ENCODE data around the gene HDHD5.
A peak's percentile ranks its signal among the peaks of the same experiment; 100 is the strongest.

Gene HDHD5

GRCh38 chr22:17120711-17121232 lies 38.3 kb downstream of the HDHD5 start:
- DNase-seq (ENCODE audit: low read depth): no peak
- TF ChIP-seq CTCF (IDR thresholded peaks at IDR 0.05; ENCODE audit: low read depth, low read length, missing control alignments): no peak
- peak overlapping the region; percentile 11; the same call in 1 of the 2 replicates for H3K4me3 ChIP-seq (ENCODE audit: low read depth, low read length)

- DNase-seq (ENCODE audit: low read depth): no peak
- H3K4me3 ChIP-seq (ENCODE audit: low read depth, low read length): no peak overlapping the region
- TF ChIP-seq CTCF (IDR thresholded peaks at IDR 0.05; ENCODE audit: low read depth, low read length, missing control alignments): no peak
These were observed 38.8 kb downstream of the HDHD5 start for GRCh38 chr22:17120281-17120680.

GRCh38 chr22:17119481-17120202 lies 39.4 kb downstream of the HDHD5 start:
- TF ChIP-seq CTCF (IDR thresholded peaks at IDR 0.05; ENCODE audit: low read depth, low read length, missing control alignments): peak; percentile 43
- H3K4me3 ChIP-seq (ENCODE audit: low read depth, low read length): no peak overlapping the region
- no peak for DNase-seq (ENCODE audit: low read depth)

- no peak for TF ChIP-seq CTCF (IDR thresholded peaks at IDR 0.05; ENCODE audit: low read depth, low read length, missing control alignments)
- no peak overlapping the region for H3K4me3 ChIP-seq (ENCODE audit: low read depth, low read length)
- DNase-seq (ENCODE audit: low read depth): no peak
These were observed 40.7 kb downstream of the HDHD5 start for GRCh38 chr22:17118342-17118741.

GRCh38 chr22:17117890-17118289 lies 41.2 kb downstream of the HDHD5 start:
- H3K4me3 ChIP-seq (ENCODE audit: low read depth, low read length): no peak overlapping the region
- DNase-seq (ENCODE audit: low read depth): peak; percentile 21
- no peak for TF ChIP-seq CTCF (IDR thresholded peaks at IDR 0.05; ENCODE audit: low read depth, low read length, missing control alignments)

GRCh38 chr22:17117400-17117799 lies 41.7 kb downstream of the HDHD5 start:
- H3K4me3 ChIP-seq (ENCODE audit: low read depth, low read length): no peak overlapping the region
- DNase-seq (ENCODE audit: low read depth): no peak
- TF ChIP-seq CTCF (IDR thresholded peaks at IDR 0.05; ENCODE audit: low read depth, low read length, missing control alignments): no peak

Data from GM12864 (cell line).